GM18505 (cell line): ENCODE results near the gene THAP12.

Experiments used
- ATAC-seq: cut with Tn5 transposase; IDR thresholded peaks from one replicate; pipeline ENCODE4 v1.9.1; 2021; ENCODE audit not compliant: unreplicated experiment
- POLR2A ChIP-seq: IDR thresholded peaks from 4 replicates; pipeline ENCODE4 v1.6.1; 2011; ENCODE audit warnings: borderline replicate concordance; ENCODE audit not compliant: insufficient read depth, insufficient read length; ENCODE audit errors: extremely low read depth

Gene THAP12

DNA sequence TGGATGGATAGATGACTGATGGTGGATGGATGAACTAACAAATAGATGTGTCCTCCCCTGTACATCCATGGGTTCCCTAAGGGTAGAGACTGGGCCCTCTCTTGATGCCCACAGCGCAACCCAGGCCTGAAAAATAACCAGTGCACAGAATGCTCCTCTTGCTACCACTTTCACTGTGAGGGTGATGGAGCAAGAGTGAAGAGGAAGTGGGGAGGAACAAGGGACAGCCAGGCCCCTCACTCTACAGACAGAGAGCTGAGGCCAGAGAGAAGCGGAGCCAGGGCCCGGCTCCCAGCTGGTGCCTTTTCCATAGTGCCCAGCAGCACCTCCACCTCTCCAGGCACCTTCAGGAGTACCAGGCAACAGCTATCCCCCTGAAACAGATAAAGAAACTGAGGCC is 67.7 kb downstream of the THAP12 start:
- TF ChIP-seq POLR2A = no peak
- no peak for ATAC-seq

DNA sequence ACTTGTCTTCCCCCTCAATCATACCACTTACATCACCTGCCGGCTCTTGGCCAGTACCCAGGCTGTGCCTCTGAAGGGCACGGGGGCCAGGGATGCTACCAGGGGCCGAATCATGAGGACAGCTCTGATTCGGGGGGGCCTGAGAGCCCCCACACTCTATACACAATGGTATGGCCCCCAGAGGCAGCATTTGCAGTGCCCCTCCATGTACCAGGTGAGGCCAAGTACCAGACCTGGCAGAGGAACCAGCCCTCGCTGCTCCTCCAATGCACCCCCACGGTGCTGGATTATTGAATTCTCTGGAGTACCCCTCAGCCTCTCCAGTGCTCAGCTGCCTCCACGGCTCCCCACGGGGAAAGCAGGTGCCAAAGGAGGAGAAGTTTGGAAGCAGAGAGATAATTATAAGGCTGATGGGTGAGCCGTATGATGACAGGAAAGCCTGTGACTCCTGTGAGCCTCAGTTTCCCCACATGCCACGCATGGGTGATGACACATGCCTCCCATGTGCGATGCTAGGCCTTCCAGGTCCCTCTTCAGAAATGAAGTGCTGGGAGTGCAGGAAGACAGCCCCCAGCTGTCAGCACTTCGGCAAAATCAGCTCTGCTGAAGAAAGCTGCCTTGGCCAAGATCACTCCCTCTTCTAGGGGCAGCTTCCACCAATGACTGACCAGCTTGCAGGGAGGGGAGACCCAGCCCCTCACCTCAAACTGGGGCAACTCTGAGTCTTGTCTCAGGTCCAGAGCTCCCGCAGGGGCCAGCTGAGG is 69.9 kb downstream of the THAP12 start:
- no peak for ATAC-seq
- TF ChIP-seq POLR2A = no peak

DNA sequence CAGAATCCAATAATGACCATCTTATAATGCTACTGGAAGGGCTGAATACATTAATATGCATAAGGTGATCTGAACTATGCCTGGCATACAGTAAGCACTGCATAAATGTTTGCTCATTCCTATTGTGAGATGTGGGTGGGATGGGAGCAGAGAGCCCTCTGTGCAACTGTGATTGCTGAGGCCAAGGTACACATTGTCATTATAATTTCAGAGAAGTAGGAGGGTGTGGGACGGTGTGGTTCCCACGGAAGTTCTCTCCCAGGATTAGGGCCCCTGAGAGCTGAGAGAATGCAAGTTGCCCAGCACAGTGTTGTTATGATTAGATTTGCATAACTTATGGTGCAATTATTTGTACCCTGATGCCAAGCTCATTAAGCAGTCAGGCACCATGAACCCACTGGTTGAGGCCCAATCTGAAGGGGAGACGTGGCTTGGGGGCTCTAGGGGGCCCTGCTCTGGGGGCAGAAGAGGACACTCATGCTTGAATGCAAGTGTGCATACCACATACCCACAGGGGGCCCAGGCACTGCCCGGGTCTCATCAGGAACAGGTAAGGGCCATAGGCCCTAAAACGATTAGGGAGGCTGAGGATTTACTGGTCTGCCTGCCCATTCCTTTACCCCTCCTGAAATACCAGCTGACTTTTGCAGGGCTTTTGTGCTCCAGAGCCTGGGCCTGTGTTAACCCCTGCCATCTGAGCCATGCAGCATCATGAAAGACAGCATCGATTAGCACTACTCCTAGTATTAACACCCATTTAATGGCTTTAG is 72.8 kb downstream of the THAP12 start:
- no peak for ATAC-seq
- TF ChIP-seq POLR2A = no peak

DNA sequence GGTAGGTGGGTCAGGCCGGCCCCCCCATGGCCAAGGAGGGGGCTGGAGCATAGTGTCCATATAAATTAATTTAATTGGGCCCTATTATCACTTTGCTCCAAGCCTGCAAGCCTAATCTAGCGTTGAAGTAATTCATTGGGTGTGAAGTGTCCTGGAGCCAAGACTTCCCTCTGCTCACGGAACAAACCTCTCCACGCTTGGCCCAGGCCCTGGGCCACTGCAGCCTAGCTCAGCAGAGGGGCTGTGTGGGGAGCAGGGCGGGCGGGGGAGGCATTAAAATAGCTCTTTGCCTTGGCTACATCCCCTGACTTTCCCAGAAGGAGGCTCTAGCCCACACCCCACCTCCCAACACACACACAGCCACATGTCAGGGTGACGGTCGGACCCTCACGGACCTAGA is 73.5 kb downstream of the THAP12 start:
- no peak for ATAC-seq
- TF ChIP-seq POLR2A = no peak

DNA sequence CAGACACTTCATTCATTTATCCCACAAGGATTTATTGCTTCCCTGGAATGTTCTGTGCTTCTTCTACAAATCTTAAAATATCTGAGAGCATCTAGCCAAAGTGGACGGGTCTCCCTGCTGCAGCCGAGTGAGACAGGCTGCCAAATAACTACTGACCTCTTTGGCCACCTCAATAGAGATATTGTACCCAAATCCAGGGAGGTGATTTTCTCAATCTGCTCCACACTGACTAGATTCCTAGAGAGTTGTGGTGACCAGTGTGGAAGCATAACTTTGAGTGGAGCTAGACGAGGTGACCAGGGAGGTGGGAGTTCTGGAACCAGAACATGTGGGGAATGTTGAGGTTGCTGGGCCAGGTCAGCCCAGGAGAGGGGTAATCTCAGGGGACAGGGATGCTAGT is 77.5 kb downstream of the THAP12 start:
- ATAC-seq = no peak
- no peak for TF ChIP-seq POLR2A

DNA sequence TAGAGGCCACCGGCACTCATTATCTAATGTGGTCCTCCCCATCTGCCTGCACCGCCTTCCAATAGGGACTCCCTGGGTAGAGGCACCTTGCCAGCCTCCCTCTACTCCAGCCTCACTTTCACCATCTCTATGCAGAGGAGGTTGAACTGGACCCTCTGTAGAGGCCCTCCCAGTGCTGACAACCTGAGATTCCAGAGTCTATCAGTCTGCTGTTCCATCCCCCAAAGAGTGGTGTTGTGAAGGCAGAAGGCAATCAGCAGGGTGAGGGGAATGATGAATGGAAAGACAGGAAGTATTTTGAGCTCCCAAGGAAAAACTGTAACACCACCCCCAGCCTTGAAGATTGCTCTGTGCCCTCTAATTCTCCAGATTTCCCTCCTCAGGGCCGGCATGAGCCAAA is 77.9 kb downstream of the THAP12 start:
- ATAC-seq = no peak
- no peak for TF ChIP-seq POLR2A
